Cardiac septum (tissue), 1 donor: ENCODE results near the gene ASGR2. TPM values are rescaled to one million over a fixed set of nuclear protein-coding genes. Genes with fewer than 3 reads are reported as not detected.

Experiments
- DNase-seq: peaks from one replicate; pipeline ENCODE4 v3.0.0-alpha.2; 2020; ENCODE audit warnings: low spot score
- intact Hi-C: fragments of 100-400 bp; cut with DNase I; formaldehyde crosslinking; loops from one replicate; pipeline ENCODE4 v1.14.0; 2022
- total RNA-seq: library from RNA; stranded (reverse); fragmentation: NEBNext Ultra II Directional; extraction: Animal tissue kit (Norgen Biotek cat#: 25700); gene quantifications from one replicate; pipeline ENCODE4 v1.2.1, GENCODE V29; 2021
- donor health status: DM: no; HTN: no; CAD: no.

ASGR2 gene
- total RNA-seq, 1 donor from 2014 or later = 0.24 TPM

DNA sequence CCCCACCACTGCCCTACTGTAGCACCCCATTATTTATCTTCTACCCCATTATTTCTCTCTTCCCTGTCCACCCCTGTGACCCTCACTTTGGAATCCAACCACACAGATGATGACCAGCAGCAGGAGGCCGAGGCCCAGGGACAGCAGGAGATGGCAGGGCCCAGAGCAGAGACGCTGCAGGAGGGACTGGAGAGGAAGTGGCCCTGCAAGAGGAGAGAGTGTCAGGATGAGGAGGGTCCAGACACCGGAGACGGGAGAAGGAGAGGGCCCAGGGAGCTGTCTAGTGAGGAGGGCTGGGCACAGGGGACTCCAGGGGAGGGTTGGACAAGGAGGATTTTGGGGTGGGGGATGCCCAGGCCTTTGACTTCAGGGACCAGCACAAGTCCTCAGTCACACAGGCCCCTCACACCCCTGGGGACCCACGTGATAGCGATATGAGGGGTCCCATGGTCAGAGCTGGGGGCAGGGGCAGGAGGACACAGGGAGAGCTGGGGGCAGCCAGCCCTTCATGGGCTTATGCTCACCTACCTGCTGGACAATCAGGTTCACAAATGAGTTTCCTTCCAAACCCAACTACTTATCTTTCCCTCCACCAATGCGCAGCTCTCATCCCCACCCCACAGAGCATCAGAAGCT lies 36.6 kb downstream of the ASGR2 start:
- intact Hi-C loops = no loop called here
- DNase-seq = peak; percentile 44

DNA sequence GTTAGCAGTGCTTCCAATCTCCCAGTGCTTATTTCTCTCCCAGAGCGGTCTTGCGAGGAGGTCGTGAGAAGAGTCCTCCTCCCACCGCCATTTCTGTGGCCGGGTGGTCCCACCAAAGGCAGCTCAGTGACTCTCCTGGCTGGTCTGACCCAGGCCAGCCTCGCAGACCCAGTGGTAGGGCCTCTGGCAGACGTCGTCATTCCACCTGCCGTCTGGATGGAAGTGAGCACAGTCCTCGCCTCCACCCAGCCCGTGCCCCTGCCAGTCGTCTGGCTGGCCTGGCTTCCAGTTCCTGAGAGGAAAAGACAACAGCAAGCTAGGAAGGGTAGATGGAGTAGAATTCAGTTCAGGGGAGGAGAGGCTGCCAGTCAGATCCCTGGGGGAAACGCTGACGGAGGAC lies 39.7 kb downstream of the ASGR2 start:
- intact Hi-C loops = no loop called here

DNA sequence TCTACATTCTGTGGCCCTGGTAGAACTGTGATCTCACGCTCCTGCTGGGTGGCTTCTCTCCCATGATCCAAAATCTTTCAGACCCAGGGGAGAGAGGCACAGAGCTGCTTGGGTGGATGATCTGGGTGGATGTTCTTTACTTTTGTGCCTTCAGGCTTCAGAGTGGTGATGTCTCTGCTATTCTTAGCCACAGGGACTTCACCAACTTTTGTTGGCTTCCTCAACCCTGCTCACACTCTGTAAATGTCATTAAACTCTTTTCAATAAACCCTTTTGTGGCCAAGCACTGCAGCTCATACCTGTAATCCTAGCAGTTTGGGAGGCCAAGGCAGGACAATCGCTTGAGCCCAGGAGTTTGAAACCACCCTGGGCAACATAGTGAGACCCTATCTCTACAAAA lies 42.2 kb downstream of the ASGR2 start:
- intact Hi-C loops = no loop called here
- DNase-seq = no peak

More for the DNA sequence above, 39.7 kb downstream of the ASGR2 start:
- peak; percentile 57 for DNase-seq

DNA sequence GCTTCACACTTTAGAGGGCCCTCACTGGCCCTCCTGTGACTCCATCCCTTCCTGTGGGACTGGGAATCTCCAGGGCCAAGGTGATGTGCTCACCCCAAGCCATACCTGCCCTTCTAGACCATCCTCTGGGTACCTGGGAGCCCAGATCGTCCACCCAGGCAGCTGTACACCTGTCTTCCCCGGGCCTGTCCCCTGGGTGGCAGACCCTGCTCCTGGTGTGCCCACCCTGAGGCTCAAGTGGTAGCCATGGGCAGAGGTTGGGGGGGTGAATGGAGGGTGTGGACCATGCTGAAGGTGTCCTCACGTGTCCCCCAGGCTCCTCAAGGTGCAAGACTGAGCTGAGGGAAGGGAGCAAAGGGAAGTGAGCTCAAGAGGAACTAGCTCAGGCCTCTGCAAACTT lies 43.9 kb downstream of the ASGR2 start:
- DNase-seq = no peak
- intact Hi-C loops = no loop called here

DNA sequence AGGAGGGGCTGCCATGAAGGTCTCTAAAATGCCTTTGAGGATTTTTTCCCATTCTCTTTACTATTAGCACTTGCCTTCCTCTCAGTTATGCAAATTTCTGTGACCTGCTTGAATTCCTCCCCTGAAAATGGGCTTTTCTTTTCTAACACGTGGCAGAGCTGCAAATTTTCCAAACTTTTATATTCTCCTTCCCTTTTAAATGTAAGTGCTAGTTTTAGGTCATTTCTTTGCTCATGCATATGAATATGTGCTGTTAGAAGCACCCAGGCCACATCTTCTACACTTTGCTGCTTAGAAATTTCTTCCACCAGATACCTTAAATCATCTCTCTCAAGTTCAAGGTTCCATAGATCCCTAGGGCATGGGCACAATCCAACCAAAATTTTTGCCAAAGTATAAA lies 46.4 kb downstream of the ASGR2 start:
- intact Hi-C loops = no loop called here
- DNase-seq = no peak

DNA sequence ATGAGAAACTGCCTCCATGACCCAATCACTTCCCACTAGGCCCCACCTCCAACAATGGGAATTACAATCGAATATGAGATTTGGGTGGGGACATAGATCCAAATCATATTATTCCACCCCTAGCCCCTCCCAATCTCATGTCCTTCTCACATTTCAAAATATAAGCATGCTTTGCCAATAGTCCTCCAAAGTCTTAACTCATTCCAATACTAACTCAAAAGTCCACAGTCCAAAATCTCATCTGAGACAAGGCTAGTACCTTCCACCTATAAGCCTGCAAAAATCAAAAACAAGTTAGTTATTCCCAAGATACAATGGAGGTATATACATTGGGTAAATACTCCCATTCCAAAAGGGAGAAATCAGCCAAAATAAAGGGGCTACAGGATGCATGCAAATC lies 47.4 kb downstream of the ASGR2 start:
- intact Hi-C loops = no loop called here
- DNase-seq = no peak

DNA sequence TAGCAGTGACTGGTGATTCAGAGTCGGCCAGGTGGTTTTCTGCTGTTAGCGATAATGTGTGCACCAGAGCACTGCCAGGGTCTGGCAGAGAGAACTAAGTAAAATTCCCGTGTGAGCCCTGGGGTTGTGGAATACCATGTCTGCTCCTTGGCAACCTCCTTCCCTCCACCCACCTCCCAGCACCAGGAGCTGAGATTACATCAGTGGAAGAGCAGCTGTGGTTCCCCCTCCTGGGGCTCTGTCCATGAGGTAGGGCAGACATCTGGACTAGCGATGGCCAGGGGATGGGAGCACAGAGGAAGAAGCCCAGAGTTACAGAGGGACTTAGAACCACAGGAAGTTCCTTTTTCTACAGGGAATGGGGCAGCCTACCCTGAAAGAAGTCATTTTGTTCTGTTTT lies 50.4 kb downstream of the ASGR2 start:
- intact Hi-C loops = no loop called here
- no peak for DNase-seq

DNA sequence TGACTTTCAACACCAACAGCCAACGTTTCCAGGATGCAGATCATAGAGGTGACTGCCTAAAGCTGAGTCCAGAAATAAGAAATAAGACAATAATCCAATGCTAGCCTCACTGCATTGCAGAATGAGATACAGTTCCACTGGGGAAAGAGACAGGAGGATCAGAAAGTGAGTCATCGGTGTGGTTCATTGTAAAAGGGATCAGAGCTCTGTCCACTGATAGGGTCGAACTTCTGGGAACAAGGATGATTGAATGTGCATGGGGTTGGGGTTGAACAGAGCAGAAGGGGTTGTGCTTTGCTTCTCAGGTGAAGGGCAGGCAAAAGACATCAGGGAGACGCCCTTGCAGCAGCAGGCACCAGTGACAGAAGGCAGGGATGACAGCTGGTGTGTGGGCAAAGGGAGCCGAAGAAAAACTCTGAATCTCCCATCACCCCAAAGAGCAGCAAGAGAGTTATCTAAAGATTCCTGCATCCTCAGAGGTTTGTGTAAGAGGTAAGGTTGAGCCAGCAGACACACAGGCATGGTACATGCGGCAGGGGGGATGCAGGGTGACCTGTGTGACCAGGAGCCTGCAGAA lies 51.0 kb downstream of the ASGR2 start:
- intact Hi-C loops = no loop called here
- DNase-seq = no peak

DNA sequence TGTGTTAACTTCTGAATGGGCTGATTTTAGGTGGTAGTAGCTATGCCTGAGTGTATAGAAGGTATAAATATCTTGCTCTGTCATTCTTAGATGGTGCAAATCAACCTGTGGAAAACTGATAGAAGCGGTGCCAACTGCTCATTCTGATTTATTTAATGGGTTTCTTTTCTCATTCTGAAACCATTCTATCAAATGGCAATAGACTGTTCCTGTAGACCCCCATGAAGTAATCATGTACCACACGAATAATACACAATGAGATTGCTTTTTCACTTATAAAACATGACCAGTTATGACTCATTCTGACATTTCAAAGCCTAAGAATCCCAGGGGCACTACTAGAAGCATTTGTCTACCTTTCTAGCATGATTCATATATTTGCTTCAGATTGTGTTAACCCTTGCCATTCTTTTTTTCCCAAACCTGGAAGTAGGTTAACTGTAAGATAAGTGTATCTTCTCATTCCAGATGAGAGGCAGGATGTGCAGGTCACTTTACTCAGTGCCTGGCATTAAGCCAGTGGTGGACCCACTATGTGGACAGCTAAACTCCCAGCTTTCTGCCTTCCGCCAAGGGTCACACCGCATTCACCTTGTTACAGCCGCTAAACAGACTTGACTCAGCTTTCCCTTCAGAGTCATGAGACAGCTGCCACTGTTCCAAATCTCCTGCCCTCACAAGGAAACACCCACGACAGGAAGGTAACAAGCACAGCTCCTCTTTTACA lies 54.3 kb downstream of the ASGR2 start:
- no peak for DNase-seq
- intact Hi-C loops = no loop called here

DNA sequence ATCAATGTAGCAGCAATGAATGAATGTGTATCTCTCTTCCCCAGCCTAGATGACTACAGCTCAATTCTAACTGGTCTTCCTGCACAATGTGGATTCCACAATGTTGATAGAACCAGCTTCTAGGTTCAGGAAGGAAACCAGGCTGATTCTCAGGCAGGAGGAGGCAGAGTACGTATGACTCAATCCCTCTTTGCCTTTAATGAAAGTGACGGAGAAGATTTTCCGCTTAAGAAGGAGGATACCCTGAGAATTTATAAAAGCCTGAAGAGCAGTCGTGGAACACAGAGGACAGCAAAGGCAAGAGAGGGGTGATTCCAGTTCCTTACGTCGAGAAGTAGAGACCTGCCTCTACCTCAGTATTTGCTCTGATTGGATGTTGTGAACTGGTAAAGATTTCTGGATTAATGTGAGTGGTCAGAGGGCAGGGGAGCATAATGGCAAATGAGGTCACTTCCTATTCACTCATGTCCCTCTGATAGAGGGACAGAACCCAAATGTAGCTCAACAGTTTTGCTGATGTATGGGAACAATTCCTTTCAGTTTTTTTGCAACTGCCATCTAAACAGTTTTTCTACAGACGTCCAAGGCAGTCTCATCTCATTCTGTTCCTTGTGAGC lies 55.7 kb downstream of the ASGR2 start:
- intact Hi-C loops = no loop called here
- no peak for DNase-seq

DNA sequence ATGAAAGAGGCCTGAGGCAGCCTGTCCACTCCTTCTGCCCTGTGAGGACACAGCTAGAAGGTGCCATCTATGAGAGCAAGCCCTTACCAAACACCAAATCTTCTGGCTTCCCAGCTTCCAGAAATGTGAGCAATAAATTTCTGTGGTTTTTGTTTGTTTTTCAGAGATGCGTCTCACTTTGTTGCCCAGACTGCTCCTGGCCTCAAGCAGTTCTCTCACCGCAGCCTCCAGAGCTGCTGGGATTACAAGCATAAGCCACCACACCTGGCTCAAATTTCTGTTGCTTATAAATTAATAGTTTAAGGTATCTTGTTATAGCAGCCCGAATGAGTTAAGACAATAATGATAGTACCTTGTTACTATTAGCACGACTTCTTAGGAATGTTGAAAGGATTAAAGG lies 58.2 kb downstream of the ASGR2 start:
- intact Hi-C loops = no loop called here
- no peak for DNase-seq

Other genes starting within 250 kb of the ASGR2 start
- not detected for gene ALOX12, start 118.8 kb downstream of the ASGR2 start, total RNA-seq
- gene RNASEK, start 102.2 kb downstream of the ASGR2 start, total RNA-seq = 171 TPM
- 8.8 TPM for gene BCL6B, start 91.8 kb downstream of the ASGR2 start, total RNA-seq
- 0.48 TPM for gene SLC16A13, start 78.8 kb downstream of the ASGR2 start, total RNA-seq
- 1.1 TPM for gene SLC16A11, start 70.7 kb downstream of the ASGR2 start, total RNA-seq
- gene CLEC10A, start 34.6 kb downstream of the ASGR2 start, total RNA-seq = 3.0 TPM
- 0.54 TPM for gene ASGR1, start 64.5 kb upstream of the ASGR2 start, total RNA-seq
- gene DLG4, start 105.0 kb upstream of the ASGR2 start, total RNA-seq = 16.0 TPM
- 966 TPM for gene ACADVL, start 105.1 kb upstream of the ASGR2 start, total RNA-seq
- gene DVL2, start 119.7 kb upstream of the ASGR2 start, total RNA-seq = 22.5 TPM
- gene PHF23, start 124.6 kb upstream of the ASGR2 start, total RNA-seq = 20.5 TPM
- gene GABARAP, start 127.6 kb upstream of the ASGR2 start, total RNA-seq = 449 TPM
- 111 TPM for gene CTDNEP1, start 136.9 kb upstream of the ASGR2 start, total RNA-seq
- gene ELP5, start 137.4 kb upstream of the ASGR2 start, total RNA-seq = 57.5 TPM
- gene CLDN7, start 147.7 kb upstream of the ASGR2 start, total RNA-seq = 0.75 TPM
- 73.5 TPM for gene SLC2A4, start 166.9 kb upstream of the ASGR2 start, total RNA-seq
- 1.2 TPM for gene YBX2, start 179.8 kb upstream of the ASGR2 start, total RNA-seq
- 263 TPM for gene EIF5A, start 192.8 kb upstream of the ASGR2 start, total RNA-seq
- 49.0 TPM for gene GPS2, start 200.5 kb upstream of the ASGR2 start, total RNA-seq
- gene NEURL4, start 214.5 kb upstream of the ASGR2 start, total RNA-seq = 29.9 TPM
- gene ACAP1, start 221.7 kb upstream of the ASGR2 start, total RNA-seq = 16.4 TPM
- gene KCTD11, start 237.3 kb upstream of the ASGR2 start, total RNA-seq = 9.6 TPM
- gene TMEM95, start 240.3 kb upstream of the ASGR2 start, total RNA-seq = not detected